Gastrocnemius medialis (tissue), 4 donors: ENCODE measurements around the gene MARCHF6.

Source experiments
- POLR2A ChIP-seq, 2 donors: fragments of 450-650 bp; IDR thresholded peaks; one replicate each; pipeline ENCODE4 v1.6.1; 2017; ENCODE audit warnings: antibody characterized with exemption in 2 of 2, mild to moderate bottlenecking in 2 of 2, moderate library complexity in 2 of 2
- TF ChIP-seq, protein P1 (sequence below), 5 experiments: fragments of 450-650 bp in 3 of 5; fragments of 200-600 bp in 2 of 5; sonication (generic) in 2 of 5; IDR thresholded peaks in 4 of 5; conservative IDR thresholded peaks in 1 of 5; 1 replicate in 4 of 5; 2 replicates in 1 of 5; pipeline ENCODE4 v1.5.1; 2016 to 2019; ENCODE audit warnings: antibody characterized with exemption in 5 of 5, mild to moderate bottlenecking in 3 of 5, moderate library complexity in 3 of 5

DNA sequence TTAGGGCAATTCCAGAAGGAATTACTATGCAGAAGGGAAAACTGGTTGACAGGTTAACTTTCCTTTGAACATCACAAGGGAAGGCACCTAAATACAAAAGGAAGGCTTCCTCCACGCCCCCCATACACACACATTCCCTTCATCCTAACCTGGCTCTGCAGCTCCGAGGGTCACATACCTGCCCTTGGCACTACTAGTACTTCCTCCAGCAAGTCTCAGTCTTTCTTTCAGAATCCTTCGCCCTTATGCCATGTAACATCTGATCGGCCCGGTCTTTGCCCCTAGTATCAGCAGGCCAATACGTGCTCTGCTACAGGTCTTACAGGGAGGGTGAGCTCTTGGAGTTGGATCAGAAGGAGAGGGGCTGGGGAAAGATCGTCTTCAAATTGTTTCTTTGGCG is 1.6 kb upstream of the MARCHF6 start:
- no peak for TF ChIP-seq POLR2A (IDR thresholded peaks at IDR 0.05)
- TF ChIP-seq, protein P1, sequence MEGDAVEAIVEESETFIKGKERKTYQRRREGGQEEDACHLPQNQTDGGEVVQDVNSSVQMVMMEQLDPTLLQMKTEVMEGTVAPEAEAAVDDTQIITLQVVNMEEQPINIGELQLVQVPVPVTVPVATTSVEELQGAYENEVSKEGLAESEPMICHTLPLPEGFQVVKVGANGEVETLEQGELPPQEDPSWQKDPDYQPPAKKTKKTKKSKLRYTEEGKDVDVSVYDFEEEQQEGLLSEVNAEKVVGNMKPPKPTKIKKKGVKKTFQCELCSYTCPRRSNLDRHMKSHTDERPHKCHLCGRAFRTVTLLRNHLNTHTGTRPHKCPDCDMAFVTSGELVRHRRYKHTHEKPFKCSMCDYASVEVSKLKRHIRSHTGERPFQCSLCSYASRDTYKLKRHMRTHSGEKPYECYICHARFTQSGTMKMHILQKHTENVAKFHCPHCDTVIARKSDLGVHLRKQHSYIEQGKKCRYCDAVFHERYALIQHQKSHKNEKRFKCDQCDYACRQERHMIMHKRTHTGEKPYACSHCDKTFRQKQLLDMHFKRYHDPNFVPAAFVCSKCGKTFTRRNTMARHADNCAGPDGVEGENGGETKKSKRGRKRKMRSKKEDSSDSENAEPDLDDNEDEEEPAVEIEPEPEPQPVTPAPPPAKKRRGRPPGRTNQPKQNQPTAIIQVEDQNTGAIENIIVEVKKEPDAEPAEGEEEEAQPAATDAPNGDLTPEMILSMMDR (IDR thresholded peaks at IDR 0.05 in 4 of 5, conservative IDR thresholded peaks at IDR 0.05 in 1 of 5) = no peak
